OCI-LY3 (cell line): Measurements from ENCODE around the gene TFPI.
"Not testable (repeated sequence)": the region's sequence is repeated elsewhere in the genome, so short reads cannot be mapped to it uniquely, and the experiment has no call there.

Experiments used
- CTCF ChIP-seq: fragments of 200-600, 300-600 bp; sonication (generic); IDR thresholded peaks from 2 replicates; pipeline ENCODE4 v1.5.1; 2014; ENCODE audit warnings: antibody characterized with exemption, low read length, low read depth
- EZH2phosphoT487 ChIP-seq: fragments of 200-600 bp; shearing (Covaris generic); IDR thresholded peaks from 2 replicates; pipeline ENCODE4 v1.6.1; 2018; ENCODE audit warnings: antibody characterized with exemption, mixed run types, low read depth

- TF ChIP-seq CTCF, EZH2phosphoT487: not testable (repeated sequence)
Measured at GRCh38 chr2:187565618-187566017, 11.4 kb upstream of the TFPI start.
